T-helper 2 cell treated with Interferon-gamma antibody and Interleukin-4, amounts not matched to agents 5 μg/mL and 100 μg/mL, for 36 hours (primary cell): ENCODE measurements around the gene SNORC.
"Not testable (repeated sequence)": the region's sequence is repeated elsewhere in the genome, so short reads cannot be mapped to it uniquely, and the experiment has no call there.

Source experiments
- DNase-seq: peaks from one replicate; pipeline ENCODE4 v3.0.0; 2021; ENCODE audit warnings: low spot score
- H3K27ac Mint-ChIP-seq: one replicate; pipeline ENCODE4 v1.8.0; 2021; ENCODE audit warnings: mild to moderate bottlenecking, mixed read lengths
- H3K27me3 Mint-ChIP-seq: one replicate; pipeline ENCODE4 v1.8.0; 2021; ENCODE audit warnings: low read depth, mixed read lengths
- H3K36me3 Mint-ChIP-seq: one replicate; pipeline ENCODE4 v1.8.0; 2021; ENCODE audit warnings: low read depth, mixed read lengths
- H3K4me1 Mint-ChIP-seq: one replicate; pipeline ENCODE4 v1.8.0; 2021; ENCODE audit warnings: low read depth, mixed read lengths
- H3K4me3 Mint-ChIP-seq: one replicate; pipeline ENCODE4 v1.8.0; 2022; ENCODE audit warnings: mild to moderate bottlenecking, moderate library complexity, mixed read lengths
- H3K9me3 Mint-ChIP-seq: one replicate; pipeline ENCODE4 v1.8.0; 2021; ENCODE audit warnings: mixed read lengths

The SNORC gene

DNA sequence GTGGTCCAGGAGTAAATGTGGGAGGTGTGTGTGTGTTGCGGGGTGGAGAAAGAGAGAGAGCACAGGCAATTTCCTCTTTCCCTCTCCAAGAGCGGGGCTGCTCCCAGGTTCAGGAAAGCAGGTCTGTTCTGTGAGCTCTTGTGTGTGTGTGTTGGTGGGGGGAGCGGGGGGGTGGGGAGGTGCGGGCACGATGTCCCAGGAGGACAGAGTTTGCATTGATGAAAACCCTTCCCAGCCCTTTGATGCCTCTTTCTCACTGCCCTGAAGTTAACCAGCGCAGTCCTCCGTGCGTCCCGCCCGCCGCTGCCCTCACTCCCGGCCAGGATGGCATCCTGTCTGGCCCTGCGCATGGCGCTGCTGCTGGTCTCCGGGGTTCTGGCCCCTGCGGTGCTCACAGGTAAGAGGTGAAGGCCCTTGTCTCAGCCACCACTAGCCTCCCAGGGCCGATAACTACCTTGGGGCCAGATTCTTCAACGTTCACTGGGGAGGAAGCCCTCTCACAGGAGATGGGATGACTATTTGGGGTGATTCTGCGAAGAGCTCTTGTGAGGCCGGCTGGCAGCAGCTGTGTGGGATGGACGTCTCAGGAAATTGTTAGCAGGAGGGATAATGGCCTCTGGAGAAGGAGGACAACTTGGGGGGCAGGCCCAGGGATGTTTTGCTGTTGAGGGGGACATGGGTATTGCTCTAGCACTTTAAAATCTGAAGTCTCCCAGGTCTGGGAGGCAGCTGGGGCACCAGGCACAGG is at the start of gene SNORC:
SNORC (plus strand) TSS at position 247 of the 748 bp plus-strand sequence; CDS start at position 325, 78 bp downstream.
- H3K27me3 Mint-ChIP-seq = peaks cover 3% of the 10 kb centered on the region
- H3K36me3 Mint-ChIP-seq = no peaks in the 10 kb centered on the region
- H3K27ac Mint-ChIP-seq = no peak within 1 kb of the TSS

DNA sequence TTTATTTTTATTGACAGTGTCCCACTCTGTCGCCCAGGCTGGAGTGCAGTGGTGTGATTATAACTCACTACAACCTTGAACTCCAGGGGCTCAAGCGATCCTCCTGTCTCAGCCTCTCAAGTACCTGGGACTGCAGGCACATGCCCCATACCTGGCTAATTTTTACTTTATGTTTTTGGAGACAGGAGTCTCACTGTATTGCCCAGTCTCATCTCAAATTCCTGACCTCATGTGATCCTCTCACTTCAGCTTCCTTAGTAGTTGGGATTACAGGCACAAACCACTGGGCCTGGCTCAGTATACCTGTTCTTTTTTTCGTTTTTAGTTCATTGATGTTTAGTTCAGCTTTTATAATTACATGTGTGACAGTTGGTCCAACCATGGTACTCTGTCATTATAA is 40.1 kb upstream of the SNORC start:
- Mint-ChIP-seq H3K4me1 (peaks cover 19% of the 10 kb centered on the region), H3K27ac (no peak overlapping the region), H3K27me3 (no peaks in the 10 kb centered on the region), H3K4me3 (no peak overlapping the region), H3K36me3 (peaks cover 66% of the 10 kb centered on the region), H3K9me3 (peaks cover 9% of the 10 kb centered on the region)
- DNase-seq = no peak

More for the DNA sequence above, at the start of gene SNORC:
- DNase-seq = no peak
- Mint-ChIP-seq H3K4me3 (no peak within 1 kb of the TSS), H3K9me3 (no peaks in the 10 kb centered on the region), H3K4me1 (peaks cover 4% of the 10 kb centered on the region)

DNA sequence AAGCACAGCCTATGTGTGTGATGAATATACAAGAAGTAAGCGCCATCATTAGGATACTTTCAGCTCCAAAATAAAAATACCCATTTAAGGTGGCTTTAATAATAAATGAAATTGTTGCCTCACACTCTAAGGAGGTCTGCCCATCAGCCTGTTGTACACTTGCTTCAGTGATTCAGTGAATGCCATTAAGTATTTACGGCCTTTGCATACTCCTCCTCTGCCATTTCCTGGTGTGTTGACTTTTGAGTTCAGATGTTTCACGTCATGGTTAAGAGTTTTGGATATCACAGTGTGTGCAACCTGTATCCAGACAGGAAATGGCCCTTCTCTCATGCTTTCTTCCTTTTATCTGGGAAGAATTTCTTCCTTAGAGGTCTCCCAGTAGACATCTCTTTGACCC is 38.6 kb upstream of the SNORC start:
- Mint-ChIP-seq H3K4me3 (no peak overlapping the region), H3K9me3 (no peaks in the 10 kb centered on the region), H3K4me1 (peaks cover 20% of the 10 kb centered on the region), H3K36me3 (peaks cover 55% of the 10 kb centered on the region), H3K27me3 (no peaks in the 10 kb centered on the region), H3K27ac (no peak overlapping the region)
- DNase-seq = no peak

DNA sequence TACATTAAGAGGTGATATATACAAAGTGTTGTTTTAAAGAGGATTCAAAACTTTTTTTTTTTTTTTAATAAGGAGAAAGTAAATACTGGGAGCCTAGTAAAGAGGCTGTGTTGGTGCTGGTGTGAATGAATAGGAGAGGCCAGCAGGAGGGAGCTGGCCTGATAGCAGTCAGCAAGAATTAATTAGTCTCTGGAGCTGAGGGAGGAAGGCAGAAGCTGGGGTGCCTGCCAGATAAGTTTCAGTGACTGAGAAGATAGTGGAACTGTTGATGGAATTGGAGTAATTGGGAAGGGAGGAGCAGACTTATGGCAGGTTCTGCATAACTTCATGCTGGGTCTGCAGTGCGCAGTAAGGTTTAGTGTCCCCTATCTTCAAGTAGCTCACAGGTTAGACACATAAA is 36.2 kb upstream of the SNORC start:
- Mint-ChIP-seq H3K4me3 (no peak overlapping the region), H3K27me3 (no peaks in the 10 kb centered on the region), H3K36me3 (peaks cover 52% of the 10 kb centered on the region), H3K9me3 (no peaks in the 10 kb centered on the region), H3K4me1 (peaks cover 32% of the 10 kb centered on the region), H3K27ac (no peak overlapping the region)
- no peak for DNase-seq

DNA sequence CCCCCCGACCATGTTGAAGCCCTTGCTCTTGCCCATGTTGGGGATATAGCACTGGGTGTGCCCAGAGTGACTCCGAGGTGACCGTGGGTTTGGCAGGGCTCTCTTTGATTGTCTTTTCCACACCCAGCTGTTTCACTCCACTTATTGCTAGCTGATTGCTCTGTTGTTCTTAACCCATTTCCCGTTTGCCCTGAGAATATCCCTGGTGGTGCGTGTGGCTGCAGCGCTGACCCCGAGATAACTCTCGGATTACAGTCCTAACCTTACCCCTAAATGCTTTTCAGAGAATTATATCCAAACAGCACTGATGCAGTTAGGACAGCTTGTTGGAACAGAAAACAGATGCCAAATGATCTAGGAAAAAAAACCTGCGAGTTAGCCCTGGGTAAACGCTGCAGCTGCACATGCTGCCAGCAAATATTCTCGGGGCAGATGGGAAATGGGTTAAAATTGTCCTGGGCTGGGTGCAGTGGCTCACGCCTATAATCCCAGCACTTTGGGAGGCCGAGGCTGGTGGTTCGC is 34.3 kb upstream of the SNORC start:
- H3K4me1 Mint-ChIP-seq = peaks cover 45% of the 10 kb centered on the region
- no peak overlapping the region for H3K4me3 Mint-ChIP-seq
- H3K9me3 Mint-ChIP-seq = no peaks in the 10 kb centered on the region
- H3K27ac Mint-ChIP-seq = no peak overlapping the region
- DNase-seq = no peak
- H3K27me3 Mint-ChIP-seq = no peaks in the 10 kb centered on the region
- H3K36me3 Mint-ChIP-seq = peaks cover 61% of the 10 kb centered on the region

DNA sequence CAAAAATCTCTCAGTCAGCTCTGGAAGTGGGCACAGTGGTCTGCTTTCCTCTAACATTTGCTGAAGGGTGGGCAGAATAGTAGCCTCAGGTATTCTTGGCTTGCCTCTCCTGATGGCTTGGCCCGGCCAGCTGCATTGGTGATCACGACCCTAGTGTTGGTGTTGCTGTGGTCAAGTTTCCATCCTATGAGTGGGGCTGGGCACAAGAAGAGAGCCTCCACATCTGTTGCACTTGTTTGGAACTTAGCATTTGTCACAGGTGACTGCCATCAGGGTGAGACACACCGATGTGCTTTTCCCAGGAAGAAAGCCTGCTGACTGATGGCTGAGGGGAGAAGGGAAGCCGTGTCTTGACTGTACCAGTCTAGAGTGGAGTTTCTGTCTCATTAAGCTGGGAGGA is 33.1 kb upstream of the SNORC start:
- H3K9me3 Mint-ChIP-seq = no peaks in the 10 kb centered on the region
- H3K27ac Mint-ChIP-seq = peak overlapping the region; percentile 70
- H3K27me3 Mint-ChIP-seq = no peaks in the 10 kb centered on the region
- H3K4me3 Mint-ChIP-seq = peak overlapping the region; percentile 25
- H3K36me3 Mint-ChIP-seq = peaks cover 56% of the 10 kb centered on the region
- peaks cover 45% of the 10 kb centered on the region for H3K4me1 Mint-ChIP-seq
- DNase-seq = no peak

DNA sequence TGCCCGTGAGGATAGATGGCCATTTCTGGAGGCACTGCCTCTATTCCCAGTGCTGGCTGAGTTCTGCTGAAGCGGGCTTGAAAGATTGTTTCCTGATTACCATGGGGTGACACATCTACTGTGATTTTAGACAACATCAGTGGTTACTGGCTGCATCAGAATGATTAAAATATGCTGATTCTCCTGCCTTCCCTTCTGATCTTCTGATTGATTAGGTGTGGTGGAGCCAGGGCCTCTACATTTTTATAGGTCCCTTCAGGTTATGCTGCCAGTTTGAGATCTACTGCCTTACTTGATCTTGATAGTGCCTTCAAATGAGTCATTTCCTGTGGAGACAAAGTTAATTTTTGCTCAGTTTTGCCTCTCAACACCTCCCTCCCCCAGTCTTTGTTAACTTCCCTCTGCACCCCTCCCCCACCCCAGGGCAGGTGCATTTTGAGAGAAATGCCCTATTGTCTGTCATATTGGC is 31.6 kb upstream of the SNORC start:
- Mint-ChIP-seq H3K4me3 (peak overlapping the region; percentile 44), H3K36me3 (peaks cover 57% of the 10 kb centered on the region), H3K27ac (peak overlapping the region; percentile 86), H3K27me3 (no peaks in the 10 kb centered on the region), H3K9me3 (no peaks in the 10 kb centered on the region), H3K4me1 (peaks cover 45% of the 10 kb centered on the region)
- peak; percentile 58 for DNase-seq

DNA sequence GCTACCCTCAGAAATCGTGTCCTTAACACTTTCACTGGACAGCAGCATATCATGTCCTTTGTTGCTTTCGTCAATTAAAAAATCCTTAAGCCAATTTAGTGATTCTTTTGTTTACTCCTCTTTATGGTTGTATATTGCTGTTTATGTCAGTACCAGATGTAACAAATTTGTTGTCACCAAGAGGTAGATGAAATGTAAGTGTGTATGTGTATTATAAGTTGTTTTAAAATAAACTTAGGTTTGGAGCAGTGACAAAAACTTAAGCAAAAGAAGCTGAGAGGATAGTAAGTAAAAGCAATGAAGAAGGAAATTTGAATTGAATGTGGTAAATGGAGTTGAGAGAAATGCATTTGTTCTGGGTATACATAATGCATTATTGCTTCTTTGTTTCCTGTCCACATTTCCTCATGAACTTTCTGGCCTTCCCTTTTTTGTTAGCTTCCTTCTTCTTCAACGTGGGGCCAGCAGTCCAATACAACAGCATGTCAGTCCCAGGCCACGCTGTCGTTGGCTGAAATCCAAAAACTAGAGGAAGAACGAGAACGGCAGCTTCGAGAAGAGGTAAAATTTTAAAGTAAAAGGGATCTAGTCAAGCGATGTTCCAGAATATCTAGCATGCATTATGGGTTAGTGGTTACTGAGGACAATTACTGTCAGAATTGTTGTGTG is 30.5 kb upstream of the SNORC start:
- Mint-ChIP-seq H3K27me3 (no peaks in the 10 kb centered on the region), H3K27ac (peak overlapping the region; percentile 42), H3K4me1 (peaks cover 45% of the 10 kb centered on the region), H3K4me3 (no peak overlapping the region), H3K36me3 (peaks cover 53% of the 10 kb centered on the region), H3K9me3 (no peaks in the 10 kb centered on the region)
- no peak for DNase-seq

DNA sequence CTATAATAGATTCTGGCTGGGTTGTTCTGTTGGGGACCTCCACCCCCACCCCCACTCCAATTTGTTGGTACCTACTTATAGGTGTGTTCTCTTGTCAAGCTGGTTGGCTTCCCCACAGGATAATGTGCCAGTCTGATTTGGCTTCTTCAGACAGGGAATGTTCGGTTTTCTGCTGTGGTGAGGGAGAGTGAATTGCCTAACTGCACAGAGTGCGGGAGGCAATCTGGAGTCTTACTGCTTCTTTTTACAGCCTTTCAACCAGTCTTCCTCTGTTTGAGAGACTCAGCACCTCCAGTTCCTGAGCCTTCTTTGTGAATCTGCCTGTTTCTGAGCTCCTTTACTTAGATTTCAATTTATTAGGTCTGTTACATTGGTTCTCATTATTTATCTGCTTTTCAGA is 27.4 kb upstream of the SNORC start:
- Mint-ChIP-seq H3K9me3 (no peaks in the 10 kb centered on the region), H3K27ac (peak overlapping the region; percentile 12), H3K4me3 (no peak overlapping the region), H3K36me3 (peaks cover 58% of the 10 kb centered on the region), H3K27me3 (no peaks in the 10 kb centered on the region), H3K4me1 (peaks cover 31% of the 10 kb centered on the region)
- no peak for DNase-seq

DNA sequence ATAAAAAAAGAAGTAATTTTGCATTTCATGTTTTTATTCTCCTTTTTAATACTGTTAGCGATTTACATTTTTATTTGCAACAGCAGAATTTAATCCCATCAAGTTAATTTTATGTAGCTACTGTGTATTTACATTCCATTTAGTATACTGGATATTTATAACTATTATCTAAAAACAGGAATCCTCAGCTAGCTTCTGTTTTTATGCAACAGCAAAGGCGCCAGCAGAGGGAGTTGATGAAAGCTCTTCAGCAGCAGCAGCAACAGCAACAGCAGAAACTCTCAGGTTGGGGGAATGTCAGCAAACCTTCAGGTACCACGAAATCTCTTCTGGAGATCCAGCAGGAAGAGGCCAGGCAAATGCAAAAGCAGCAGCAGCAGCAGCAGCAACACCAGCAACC is 26.2 kb upstream of the SNORC start:
- Mint-ChIP-seq H3K27ac (peak overlapping the region; percentile 36), H3K27me3 (no peaks in the 10 kb centered on the region), H3K4me3 (no peak overlapping the region), H3K9me3 (no peaks in the 10 kb centered on the region), H3K4me1 (peaks cover 20% of the 10 kb centered on the region), H3K36me3 (peaks cover 61% of the 10 kb centered on the region)
- DNase-seq = no peak

DNA sequence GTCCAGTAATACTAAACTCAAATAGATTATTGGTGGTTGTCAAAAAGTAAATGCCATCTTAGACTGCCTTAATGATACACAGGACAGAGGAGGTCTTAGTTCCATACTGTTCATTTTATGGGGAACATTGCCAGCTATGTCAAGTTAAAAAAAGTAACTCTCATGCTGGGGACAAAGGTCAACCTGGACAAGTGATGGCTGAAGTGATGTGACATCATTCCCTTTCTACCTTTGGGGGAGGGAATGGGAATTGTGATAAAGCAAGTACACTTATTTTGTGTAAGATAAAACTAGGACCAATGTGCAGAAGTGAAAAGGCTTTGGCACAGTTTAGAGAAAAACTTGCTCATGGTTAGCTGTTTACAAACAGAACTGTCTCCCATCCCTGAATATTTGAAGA is 24.0 kb upstream of the SNORC start:
- Mint-ChIP-seq H3K4me3 (no peak overlapping the region), H3K4me1 (peaks cover 6% of the 10 kb centered on the region), H3K27ac (no peak overlapping the region), H3K36me3 (peaks cover 59% of the 10 kb centered on the region), H3K27me3 (no peaks in the 10 kb centered on the region), H3K9me3 (no peaks in the 10 kb centered on the region)
- DNase-seq = no peak

DNA sequence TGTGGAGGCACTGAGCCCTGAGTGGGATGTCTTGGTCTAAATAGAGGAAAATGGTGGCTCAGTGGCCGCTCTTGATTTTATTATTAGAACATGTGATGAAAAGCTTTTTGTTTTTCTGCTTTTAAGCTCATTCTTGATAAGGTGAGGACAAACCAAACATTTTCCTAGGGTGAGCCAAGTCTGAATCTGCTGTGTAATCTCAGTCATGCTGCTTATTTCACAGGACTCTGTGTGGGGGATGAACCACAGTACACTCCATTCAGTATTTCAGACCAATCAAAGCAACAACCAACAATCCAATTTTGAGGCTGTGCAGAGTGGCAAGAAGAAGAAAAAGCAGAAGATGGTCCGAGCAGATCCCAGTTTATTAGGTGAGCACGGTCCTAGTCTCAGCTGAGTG is 20.0 kb upstream of the SNORC start:
- Mint-ChIP-seq H3K27ac (no peak overlapping the region), H3K27me3 (no peaks in the 10 kb centered on the region), H3K4me3 (no peak overlapping the region), H3K9me3 (no peaks in the 10 kb centered on the region), H3K36me3 (peaks cover 48% of the 10 kb centered on the region), H3K4me1 (peaks cover 3% of the 10 kb centered on the region)
- DNase-seq = no peak

DNA sequence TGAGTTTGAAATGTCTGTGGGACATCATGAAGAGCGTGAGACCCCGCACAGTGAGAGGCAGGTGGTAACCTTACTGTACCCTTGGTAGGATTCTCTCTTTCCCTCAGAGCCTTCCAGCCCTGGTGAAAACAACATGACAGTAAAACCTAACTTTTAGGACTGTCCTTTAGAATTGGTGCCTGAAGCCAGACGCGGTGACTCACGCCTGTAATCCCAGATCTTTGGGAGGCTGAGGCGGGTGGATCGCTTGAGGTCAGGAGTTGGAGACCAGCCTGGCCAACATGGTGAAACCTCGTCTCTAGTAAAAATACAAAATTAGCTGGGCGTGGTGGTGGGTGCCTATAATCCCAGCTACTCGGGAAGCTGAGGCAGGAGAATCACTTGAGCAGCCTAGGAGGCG is 18.0 kb upstream of the SNORC start:
- H3K4me3 Mint-ChIP-seq = not testable (repeated sequence)

DNA sequence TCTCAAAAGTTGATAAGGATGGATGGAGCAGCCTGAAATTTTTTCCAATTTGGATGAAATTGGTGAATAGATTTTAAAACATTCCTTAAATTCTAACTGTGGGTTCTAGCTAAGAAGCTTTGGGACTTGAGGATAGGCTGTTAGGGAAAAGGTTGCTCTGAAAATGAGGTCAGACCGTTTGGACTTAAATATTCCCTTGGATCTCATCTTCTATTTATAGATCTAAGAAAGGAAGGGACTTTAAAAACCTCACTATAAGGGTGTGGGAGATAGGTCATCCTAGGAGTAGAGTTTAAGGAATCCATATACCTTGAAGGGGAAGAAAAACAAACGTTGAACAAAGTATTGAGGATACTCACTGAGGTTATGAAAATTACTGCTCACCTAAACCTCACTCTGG is 17.4 kb upstream of the SNORC start:
- DNase-seq = no peak
- H3K36me3 Mint-ChIP-seq = peaks cover 43% of the 10 kb centered on the region
- H3K27me3 Mint-ChIP-seq = no peaks in the 10 kb centered on the region
- H3K4me1 Mint-ChIP-seq = peaks cover 3% of the 10 kb centered on the region
- H3K9me3 Mint-ChIP-seq = no peaks in the 10 kb centered on the region
- H3K4me3 Mint-ChIP-seq = no peak overlapping the region
- no peak overlapping the region for H3K27ac Mint-ChIP-seq

More for the DNA sequence above, 18.0 kb upstream of the SNORC start:
- not testable (repeated sequence) for H3K27ac Mint-ChIP-seq, H3K4me1 Mint-ChIP-seq, H3K27me3 Mint-ChIP-seq, DNase-seq, H3K9me3 Mint-ChIP-seq
- H3K36me3 Mint-ChIP-seq = peaks cover 44% of the 10 kb centered on the region
